IMR-90 (cell line): ENCODE measurements around the gene PDE5A. TPM values are rescaled to one million over a fixed set of nuclear protein-coding genes. Genes with fewer than 3 reads are reported as not detected.

Source experiments
- ATAC-seq: fragments of 200-7000 bp; cut with Tn5 transposase; 2 replicates; pipeline ENCODE4 v1.9.1; 2020; ENCODE audit warnings: low read depth, mild to moderate bottlenecking, moderate library complexity
- BruUV-seq: library from RNA; stranded (reverse); fragments of 400-500 nt; replicated peaks from 2 replicates; lab custom pipeline; 2021; lab: Mats Ljungman, UMichigan
- CTCF ChIA-PET: fragments of 300-600 bp; formaldehyde crosslinking; extraction: SDS; loops from one replicate; lab custom pipeline; 2021; ENCODE audit warnings: antibody characterized with exemption; lab: Yijun Ruan, JAX
- POLR2A ChIA-PET: fragments of 300-600 bp; sonication (Branson Sonifier 250); formaldehyde crosslinking; loops from one replicate; lab custom pipeline; 2022; ENCODE audit warnings: antibody characterized with exemption; ENCODE audit not compliant: unreplicated experiment; lab: Charles Lee
- DNase-seq: peaks from one replicate; pipeline ENCODE4 v3.0.0; 2013
- H2AFZ ChIP-seq: replicated peaks from 2 replicates; pipeline ENCODE3; 2013; ENCODE audit warnings: low read length, mild to moderate bottlenecking; ENCODE audit not compliant: poor library complexity
- H2AK5ac ChIP-seq: 2 replicates; pipeline ENCODE4 v1.6.1; 2013; ENCODE audit warnings: low read depth, low read length, inconsistent platforms
- H2AK9ac ChIP-seq: replicated peaks from 2 replicates; pipeline ENCODE3; 2013; ENCODE audit warnings: mild to moderate bottlenecking, low read depth, low read length, moderate library complexity; ENCODE audit not compliant: poor library complexity
- H2BK120ac ChIP-seq: 2 replicates; pipeline ENCODE4 v1.6.1; 2013; ENCODE audit warnings: low read depth, low read length, inconsistent platforms
- H2BK15ac ChIP-seq: 3 replicates; pipeline ENCODE4 v1.6.1; 2013; ENCODE audit warnings: low read depth, low read length, inconsistent platforms
- H2BK20ac ChIP-seq: 2 replicates; pipeline ENCODE4 v1.6.1; 2013; ENCODE audit warnings: low read depth, mild to moderate bottlenecking, inconsistent platforms, low read length, moderate library complexity
- H2BK5ac ChIP-seq: 2 replicates; pipeline ENCODE4 v1.6.1; 2013; ENCODE audit warnings: mild to moderate bottlenecking, low read depth, low read length, inconsistent platforms; ENCODE audit not compliant: poor library complexity, severe bottlenecking
- H3K14ac ChIP-seq: replicated peaks from 2 replicates; pipeline ENCODE4 v1.6.1; 2013; ENCODE audit warnings: low read depth, low read length, inconsistent platforms
- H3K18ac ChIP-seq: 2 replicates; pipeline ENCODE4 v1.6.1; 2013; ENCODE audit warnings: low read depth, low read length, control low read depth
- H3K23ac ChIP-seq: 2 replicates; pipeline ENCODE4 v1.6.1; 2013; ENCODE audit warnings: low read depth, low read length, inconsistent platforms
- H3K27ac ChIP-seq: 2 replicates; pipeline ENCODE4 v1.5.1; 2013; ENCODE audit warnings: mild to moderate bottlenecking, control low read depth, low read length; ENCODE audit not compliant: insufficient read depth
- H3K27me3 ChIP-seq: 2 replicates; pipeline ENCODE4 v1.6.1; 2013; ENCODE audit warnings: low read length; ENCODE audit not compliant: control insufficient read depth, insufficient read depth
- H3K36me3 ChIP-seq: 2 replicates; pipeline ENCODE4 v1.6.1; 2013; ENCODE audit warnings: low read length, mixed read lengths; ENCODE audit not compliant: control insufficient read depth, insufficient read depth
- H3K4ac ChIP-seq: 2 replicates; pipeline ENCODE4 v1.6.1; 2013; ENCODE audit warnings: low read depth, low read length, inconsistent platforms
- H3K4me1 ChIP-seq: 2 replicates; pipeline ENCODE4 v1.6.1; 2013; ENCODE audit warnings: low read length, mixed read lengths; ENCODE audit not compliant: control insufficient read depth, insufficient read depth
- H3K4me2 ChIP-seq: 2 replicates; pipeline ENCODE4 v1.6.1; 2013; ENCODE audit warnings: low read depth, mild to moderate bottlenecking, control low read depth, low read length, moderate library complexity
- H3K4me3 ChIP-seq: 2 replicates; pipeline ENCODE4 v1.5.1; 2013; ENCODE audit warnings: low read depth, mild to moderate bottlenecking, control low read depth, low read length, moderate library complexity; ENCODE audit not compliant: insufficient read depth
- H3K56ac ChIP-seq: 2 replicates; pipeline ENCODE4 v1.6.1; 2013; ENCODE audit warnings: low read length, inconsistent platforms; ENCODE audit not compliant: insufficient read depth; ENCODE audit errors: extremely low read depth
- H3K79me1 ChIP-seq, 2 experiments: 2 replicates each; pipeline ENCODE4 v1.6.1; 2013; ENCODE audit warnings: low read length in 2 of 2, inconsistent platforms in 1 of 2, low read depth in 1 of 2
- H3K9ac ChIP-seq: 2 replicates; pipeline ENCODE4 v1.6.1; 2013; ENCODE audit warnings: low read depth, low read length, control low read depth
- H3K9me1 ChIP-seq: 2 replicates; pipeline ENCODE4 v1.6.1; 2013; ENCODE audit warnings: low read length, inconsistent platforms; ENCODE audit not compliant: insufficient read depth
- H3K9me3 ChIP-seq: 2 replicates; pipeline ENCODE4 v1.6.1; 2013; ENCODE audit warnings: low read length; ENCODE audit not compliant: control insufficient read depth, insufficient read depth
- H4K20me1 ChIP-seq: 2 replicates; pipeline ENCODE4 v1.6.1; 2013; ENCODE audit warnings: low read length, inconsistent platforms; ENCODE audit not compliant: insufficient read depth
- H4K5ac ChIP-seq: 2 replicates; pipeline ENCODE4 v1.6.1; 2013; ENCODE audit warnings: mild to moderate bottlenecking, low read depth, low read length, control low read depth
- H4K8ac ChIP-seq, 2 experiments: 2 replicates each; pipeline ENCODE4 v1.6.1; 2013; ENCODE audit warnings: low read depth in 2 of 2, low read length in 2 of 2, control low read depth in 1 of 2, inconsistent platforms in 1 of 2
- H4K91ac ChIP-seq: 2 replicates; pipeline ENCODE4 v1.6.1; 2013; ENCODE audit warnings: low read depth, low read length, inconsistent platforms; ENCODE audit not compliant: insufficient read depth
- BHLHE40 ChIP-seq: fragments of 150-350 bp; IDR thresholded peaks from 2 replicates; pipeline ENCODE4 v1.6.1; 2016; ENCODE audit warnings: mild to moderate bottlenecking, low read depth, low read length
- CEBPB ChIP-seq: IDR thresholded peaks from 2 replicates; pipeline ENCODE4 v1.6.1; 2012; ENCODE audit warnings: low read depth, low read length, improper control_type of control experiment
- CHD1 ChIP-seq: IDR thresholded peaks from 2 replicates; pipeline ENCODE4 v1.6.1; 2012; ENCODE audit warnings: low read depth, low read length, improper control_type of control experiment
- CTCF ChIP-seq: conservative IDR thresholded peaks from 2 replicates; pipeline ENCODE4 v1.5.1; 2012; ENCODE audit warnings: mild to moderate bottlenecking, low read depth, low read length, improper control_type of control experiment
- ELK1 ChIP-seq: fragments of 150-350 bp; IDR thresholded peaks from 2 replicates; pipeline ENCODE4 v1.6.1; 2016; ENCODE audit warnings: low read depth, mild to moderate bottlenecking, low read length, moderate library complexity, borderline replicate concordance
- FOS ChIP-seq: fragments of 150-350 bp; IDR thresholded peaks from 2 replicates; pipeline ENCODE4 v1.6.1; 2016; ENCODE audit warnings: low read depth, low read length
- MAFK ChIP-seq: IDR thresholded peaks from 2 replicates; pipeline ENCODE4 v1.6.1; 2012; ENCODE audit warnings: low read depth, low read length, improper control_type of control experiment
- MAZ ChIP-seq: IDR thresholded peaks from 2 replicates; pipeline ENCODE4 v1.6.1; 2012; ENCODE audit warnings: low read depth, mild to moderate bottlenecking, low read length, improper control_type of control experiment, moderate library complexity, borderline replicate concordance
- MXI1 ChIP-seq: IDR thresholded peaks from 2 replicates; pipeline ENCODE4 v1.6.1; 2012; ENCODE audit warnings: low read depth, mild to moderate bottlenecking, low read length, moderate library complexity, borderline replicate concordance
- NFE2L2 ChIP-seq: fragments of 150-350 bp; IDR thresholded peaks from 2 replicates; pipeline ENCODE4 v1.6.1; 2016; ENCODE audit warnings: low read depth, mild to moderate bottlenecking, low read length
- RAD21 ChIP-seq: IDR thresholded peaks from 2 replicates; pipeline ENCODE4 v1.6.1; 2012; ENCODE audit warnings: low read length, improper control_type of control experiment
- RCOR1 ChIP-seq: IDR thresholded peaks from 2 replicates; pipeline ENCODE4 v1.6.1; 2012; ENCODE audit warnings: mild to moderate bottlenecking, low read length, improper control_type of control experiment; ENCODE audit not compliant: insufficient replicate concordance
- RFX5 ChIP-seq: IDR thresholded peaks from 2 replicates; pipeline ENCODE4 v1.8.0; 2012; ENCODE audit warnings: low read depth, mild to moderate bottlenecking, low read length, moderate library complexity
- SMC3 ChIP-seq: fragments of 150-350 bp; IDR thresholded peaks from 2 replicates; pipeline ENCODE4 v1.6.1; 2016; ENCODE audit warnings: low read depth, mild to moderate bottlenecking, antibody characterized with exemption, low read length, moderate library complexity
- USF2 ChIP-seq: fragments of 150-350 bp; IDR thresholded peaks from 2 replicates; pipeline ENCODE4 v1.6.1; 2017; ENCODE audit warnings: mild to moderate bottlenecking, antibody characterized with exemption, low read length, low read depth
- dilution Hi-C: fragments of 300-500 bp; cut with HindIII; formaldehyde crosslinking; loops from one replicate; pipeline ENCODE4 v1.14.3; 2018; ENCODE audit warnings: low sequenced_read_pairs; ENCODE audit not compliant: unreplicated experiment
- in situ Hi-C: fragments of 300-500 bp; cut with MboI; formaldehyde crosslinking; loops from 3 replicates; pipeline ENCODE4 v1.14.3; 2019; ENCODE audit warnings: low sequenced_read_pairs, inconsistent platforms, mixed read lengths
- intact Hi-C: fragments of 100-400 bp; cut with micrococcal nuclease; formaldehyde crosslinking; loops from 2 replicates; pipeline ENCODE4 v1.10.0; 2022
- polyA plus RNA-seq, 3 experiments: library from polyadenylated mRNA; depleted of rRNA; stranded (reverse); fragments of >200 nt; gene quantifications; 2 replicates each; pipeline ENCODE4 v1.2.3, GENCODE V29; 2012; ENCODE audit warnings: low replicate concordance in 1 of 3
- total RNA-seq: library from RNA; depleted of rRNA; stranded (reverse); fragments of >200 nt; gene quantifications from 2 replicates; pipeline ENCODE4 v1.2.3, GENCODE V29; 2012

Gene PDE5A
- total and polyA plus RNA-seq, 2 of the 4 experiments (the other 2 are of a cell fraction) = 101 to 770 TPM

- TF ChIP-seq MAZ = no peak
- no peak for TF ChIP-seq CTCF
- TF ChIP-seq BHLHE40 = no peak
- no peak for TF ChIP-seq MXI1
- TF ChIP-seq USF2 = no peak
- no peak for TF ChIP-seq MAFK
- TF ChIP-seq SMC3 = no peak
- TF ChIP-seq CHD1 = no peak
- TF ChIP-seq RCOR1 = no peak
- no peak for TF ChIP-seq ELK1
- no peak for TF ChIP-seq RAD21
- TF ChIP-seq RFX5 = no peak
- no peak for TF ChIP-seq CEBPB
- TF ChIP-seq FOS = no peak
- TF ChIP-seq NFE2L2 = no peak
- H4K5ac ChIP-seq = no peak overlapping the region
- no peak overlapping the region for H4K91ac ChIP-seq
- no peak overlapping the region for H4K8ac ChIP-seq
- H2BK15ac ChIP-seq = no peak overlapping the region
- no peak overlapping the region for H3K4me3 ChIP-seq
- no peak overlapping the region for H3K23ac ChIP-seq
- H3K27ac ChIP-seq = no peak overlapping the region
- H3K18ac ChIP-seq = no peak overlapping the region
- peaks cover 61% of the 10 kb centered on the region for H3K36me3 ChIP-seq
- dilution Hi-C loops = no loop called here
- no peaks in the 10 kb centered on the region for H3K27me3 ChIP-seq
- H3K4me1 ChIP-seq = 0 out of 2 replicates have a peak, but pooled peaks cover 2% of the 10 kb centered on the region
- POLR2A ChIA-PET = no interaction called here
- H3K79me1 ChIP-seq = peaks cover 23 to 50% of the 10 kb centered on the region in 2 experiments
- H2AK9ac ChIP-seq = no peak overlapping the region
- H2BK120ac ChIP-seq = no peak overlapping the region
- peaks cover 54% of the 10 kb centered on the region; the same call in 1 of the 2 replicates for H4K20me1 ChIP-seq
- no peak overlapping the region for H2BK5ac ChIP-seq
- intact Hi-C loops = no loop called here
- H2BK20ac ChIP-seq = no peak overlapping the region
- 0 out of 2 replicates have a peak, but pooled peaks cover 2% of the 10 kb centered on the region for H3K9me1 ChIP-seq
- H3K9me3 ChIP-seq = peaks cover 3% of the 10 kb centered on the region; the same call in 1 of the 2 replicates
- BruUV-seq = no TSS peak
- H3K14ac ChIP-seq = no peak overlapping the region
- no peak overlapping the region for H3K4ac ChIP-seq
- CTCF ChIA-PET = no interaction called here
- no peak overlapping the region for H3K9ac ChIP-seq
- H3K4me2 ChIP-seq = no peak overlapping the region
- H2AFZ ChIP-seq = no peak overlapping the region
- no peak overlapping the region for H3K56ac ChIP-seq
- in situ Hi-C loops = no loop called here
- H2AK5ac ChIP-seq = no peak overlapping the region
- ATAC-seq = no peak
- no peak for DNase-seq
Measured at GRCh38 chr4:119564106-119564505, 64.5 kb downstream of the PDE5A start.
